Epithelial cell of esophagus (primary cell): ENCODE data around the gene RASL12.
"Not testable (repeated sequence)": the region's sequence is repeated elsewhere in the genome, so short reads cannot be mapped to it uniquely, and the experiment has no call there.

Source experiments
- DNase-seq: peaks from one replicate; pipeline ENCODE4 v3.0.0; 2010; ENCODE audit warnings: low read depth
- H3K4me3 ChIP-seq: 2 replicates; pipeline ENCODE4 v1.5.1; 2011; ENCODE audit warnings: mild to moderate bottlenecking, low read length, control low read depth
- TF ChIP-seq, protein P1 (sequence below): IDR thresholded peaks from 2 replicates; pipeline ENCODE4 v1.5.1; 2011; ENCODE audit warnings: low read depth, mild to moderate bottlenecking, low read length, control low read depth, inconsistent platforms; ENCODE audit not compliant: insufficient read depth; ENCODE audit errors: missing control alignments

RASL12 gene

DNA sequence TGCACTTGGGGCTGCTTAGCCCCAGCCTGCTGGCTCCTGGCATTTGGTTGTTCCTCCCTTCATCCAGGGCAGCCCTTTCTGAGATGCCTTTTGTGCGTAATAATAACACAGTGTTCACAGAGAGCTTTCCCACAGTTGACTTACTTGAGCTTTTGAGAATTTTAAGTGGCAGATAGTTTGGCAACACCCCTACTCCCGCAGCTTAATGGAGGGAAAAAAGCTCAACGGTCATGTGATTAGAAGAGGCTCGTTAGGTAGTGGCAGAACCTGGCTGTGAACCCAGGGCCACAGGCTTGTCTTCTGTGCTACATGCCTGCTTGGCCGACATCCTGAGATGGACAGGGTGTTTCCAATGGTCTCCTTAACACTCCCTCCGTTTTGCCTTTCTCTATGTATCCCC is 13.5 kb upstream of the RASL12 start:
- no peak overlapping the region for H3K4me3 ChIP-seq
- TF ChIP-seq, protein P1, sequence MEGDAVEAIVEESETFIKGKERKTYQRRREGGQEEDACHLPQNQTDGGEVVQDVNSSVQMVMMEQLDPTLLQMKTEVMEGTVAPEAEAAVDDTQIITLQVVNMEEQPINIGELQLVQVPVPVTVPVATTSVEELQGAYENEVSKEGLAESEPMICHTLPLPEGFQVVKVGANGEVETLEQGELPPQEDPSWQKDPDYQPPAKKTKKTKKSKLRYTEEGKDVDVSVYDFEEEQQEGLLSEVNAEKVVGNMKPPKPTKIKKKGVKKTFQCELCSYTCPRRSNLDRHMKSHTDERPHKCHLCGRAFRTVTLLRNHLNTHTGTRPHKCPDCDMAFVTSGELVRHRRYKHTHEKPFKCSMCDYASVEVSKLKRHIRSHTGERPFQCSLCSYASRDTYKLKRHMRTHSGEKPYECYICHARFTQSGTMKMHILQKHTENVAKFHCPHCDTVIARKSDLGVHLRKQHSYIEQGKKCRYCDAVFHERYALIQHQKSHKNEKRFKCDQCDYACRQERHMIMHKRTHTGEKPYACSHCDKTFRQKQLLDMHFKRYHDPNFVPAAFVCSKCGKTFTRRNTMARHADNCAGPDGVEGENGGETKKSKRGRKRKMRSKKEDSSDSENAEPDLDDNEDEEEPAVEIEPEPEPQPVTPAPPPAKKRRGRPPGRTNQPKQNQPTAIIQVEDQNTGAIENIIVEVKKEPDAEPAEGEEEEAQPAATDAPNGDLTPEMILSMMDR: no peak
- no peak for DNase-seq

DNA sequence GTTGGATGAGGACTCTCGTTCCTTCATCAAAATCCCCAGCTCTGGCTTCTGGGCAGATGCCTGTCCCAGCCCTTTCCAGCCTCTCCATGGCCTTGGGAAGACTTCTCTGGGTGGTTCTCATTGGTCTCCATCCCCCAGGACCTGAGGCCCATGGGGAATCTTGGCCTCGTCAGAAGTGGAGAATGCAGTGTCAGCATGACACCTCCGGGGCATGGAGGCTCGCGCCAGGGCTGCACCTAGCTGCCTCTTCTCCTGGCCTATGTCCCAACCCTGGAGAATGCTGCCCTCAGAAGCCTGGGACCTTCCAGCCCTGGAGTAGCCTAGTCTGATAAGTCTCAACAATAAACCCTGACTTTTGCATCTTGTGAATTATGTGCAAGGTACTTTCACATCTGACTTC is 11.8 kb upstream of the RASL12 start:
- DNase-seq: no peak
- TF ChIP-seq, protein P1: no peak
- H3K4me3 ChIP-seq: no peak overlapping the region

DNA sequence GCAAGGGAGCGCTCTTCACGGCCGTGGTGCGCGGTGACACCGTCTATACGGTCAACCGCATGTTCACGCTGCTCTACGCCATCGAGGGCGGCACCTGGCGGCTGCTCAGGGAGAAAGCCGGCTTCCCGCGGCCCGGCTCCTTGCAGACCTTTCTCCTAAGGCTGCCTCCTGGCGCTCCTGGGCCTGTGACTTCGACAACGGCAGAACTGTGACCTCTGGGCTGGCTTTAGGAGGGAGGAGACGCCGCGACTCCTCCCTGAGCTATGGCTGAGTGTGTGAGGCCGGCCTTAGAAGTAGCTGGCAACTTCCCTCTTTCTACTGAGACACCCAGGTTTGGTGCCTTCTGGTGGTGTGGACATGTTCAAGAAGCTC is 10.2 kb upstream of the RASL12 start:
- TF ChIP-seq, protein P1: peak; percentile 70
- peak; percentile 73 for DNase-seq
- no peak overlapping the region for H3K4me3 ChIP-seq

DNA sequence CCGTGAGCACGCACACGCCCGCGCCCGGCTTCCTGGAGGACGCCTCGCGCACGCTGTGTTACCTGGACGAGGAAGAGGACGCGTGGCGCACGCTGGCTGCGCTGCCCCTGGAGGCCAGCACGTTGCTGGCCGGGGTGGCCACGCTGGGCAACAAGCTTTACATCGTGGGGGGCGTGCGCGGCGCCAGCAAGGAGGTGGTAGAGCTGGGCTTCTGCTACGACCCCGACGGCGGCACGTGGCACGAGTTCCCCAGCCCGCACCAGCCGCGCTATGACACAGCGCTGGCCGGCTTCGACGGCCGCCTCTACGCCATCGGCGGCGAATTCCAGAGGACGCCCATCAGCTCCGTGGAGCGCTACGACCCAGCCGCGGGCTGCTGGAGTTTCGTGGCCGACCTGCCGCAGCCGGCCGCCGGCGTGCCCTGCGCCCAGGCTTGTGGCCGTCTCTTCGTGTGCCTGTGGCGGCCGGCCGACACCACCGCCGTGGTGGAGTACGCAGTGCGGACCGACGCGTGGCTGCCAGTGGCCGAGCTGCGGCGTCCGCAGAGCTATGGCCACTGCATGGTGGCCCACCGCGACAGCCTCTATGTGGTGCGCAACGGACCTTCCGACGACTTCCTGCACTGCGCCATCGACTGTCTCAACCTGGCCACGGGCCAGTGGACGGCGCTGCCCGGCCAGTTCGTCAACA is 9.6 kb upstream of the RASL12 start:
- TF ChIP-seq, protein P1: no peak
- no peak overlapping the region for H3K4me3 ChIP-seq
- no peak for DNase-seq

DNA sequence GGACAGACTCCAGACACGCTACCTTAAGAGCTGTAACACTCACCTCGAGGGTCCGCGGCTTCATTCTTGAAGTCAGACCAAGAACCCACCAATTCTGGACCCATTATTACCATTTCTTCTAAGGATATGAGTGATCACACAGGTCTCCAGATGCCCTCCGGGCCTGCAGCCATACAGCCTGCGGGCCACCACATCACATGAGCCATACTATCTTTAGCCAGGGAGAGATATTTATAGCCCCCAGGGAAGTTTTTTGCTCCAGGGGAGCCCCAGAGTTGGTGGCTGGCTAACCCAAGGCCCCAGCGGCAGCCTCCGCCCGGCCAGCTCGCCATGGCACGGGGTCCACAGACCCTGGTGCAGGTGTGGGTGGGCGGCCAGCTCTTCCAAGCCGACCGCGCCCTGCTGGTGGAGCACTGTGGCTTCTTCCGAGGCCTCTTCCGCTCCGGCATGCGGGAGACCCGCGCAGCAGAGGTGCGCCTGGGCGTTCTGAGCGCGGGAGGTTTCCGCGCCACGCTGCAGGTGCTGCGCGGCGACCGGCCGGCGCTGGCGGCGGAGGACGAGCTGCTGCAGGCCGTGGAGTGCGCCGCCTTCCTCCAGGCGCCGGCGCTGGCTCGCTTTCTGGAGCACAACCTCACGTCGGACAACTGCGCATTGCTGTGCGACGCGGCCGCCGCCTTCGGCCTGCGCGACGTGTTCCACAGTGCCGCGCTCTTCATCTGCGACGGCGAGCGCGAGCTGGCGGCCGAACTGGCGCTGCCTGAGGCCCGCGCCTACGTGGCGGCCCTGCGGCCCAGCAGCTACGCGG is 8.9 kb upstream of the RASL12 start, which contains the start of gene KBTBD13:
TSS of gene KBTBD13 (plus strand) at position 261 of the 805 bp plus-strand sequence. CDS start at position 331, 70 bp downstream.
- DNase-seq: no peak
- H3K4me3 ChIP-seq: no peak within 1 kb of the TSS
- TF ChIP-seq, protein P1: no peak

DNA sequence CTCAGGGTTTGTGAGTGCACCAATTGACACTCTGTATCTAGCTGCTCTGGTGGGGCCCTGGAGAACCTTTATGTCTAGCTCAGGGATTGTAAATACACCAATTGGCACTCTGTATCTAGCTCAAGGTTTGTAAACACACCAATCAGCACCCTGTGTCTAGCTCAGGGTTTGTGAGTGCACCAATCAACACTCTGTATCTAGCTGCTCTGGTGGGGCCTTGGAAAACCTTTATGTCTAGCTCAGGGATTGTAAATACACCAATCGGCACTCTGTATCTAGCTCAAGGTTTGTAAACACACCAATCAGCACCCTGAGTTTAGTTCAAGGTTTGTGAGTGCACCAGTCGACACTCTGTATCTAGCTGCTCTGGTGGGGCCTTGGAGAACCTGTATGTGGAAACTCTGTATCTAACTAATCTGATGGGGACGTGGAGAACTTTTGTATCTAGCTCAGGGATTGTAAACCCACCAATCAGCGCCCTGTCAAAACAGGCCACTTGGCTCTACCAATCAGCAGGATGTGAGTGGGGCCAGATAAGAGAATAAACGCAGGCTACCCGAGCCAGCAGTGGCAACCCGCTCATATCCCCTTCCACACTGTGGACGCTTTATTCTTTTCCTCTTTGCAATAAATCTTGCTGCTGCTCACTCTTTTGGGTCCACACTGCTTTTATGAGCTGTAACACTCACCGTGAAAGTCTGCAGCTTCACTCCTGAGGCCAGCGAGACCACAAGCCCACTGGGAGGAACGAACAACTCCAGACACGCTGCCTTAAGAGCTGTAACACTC is 8.0 kb upstream of the RASL12 start:
- DNase-seq, H3K4me3 ChIP-seq: not testable (repeated sequence)

DNA sequence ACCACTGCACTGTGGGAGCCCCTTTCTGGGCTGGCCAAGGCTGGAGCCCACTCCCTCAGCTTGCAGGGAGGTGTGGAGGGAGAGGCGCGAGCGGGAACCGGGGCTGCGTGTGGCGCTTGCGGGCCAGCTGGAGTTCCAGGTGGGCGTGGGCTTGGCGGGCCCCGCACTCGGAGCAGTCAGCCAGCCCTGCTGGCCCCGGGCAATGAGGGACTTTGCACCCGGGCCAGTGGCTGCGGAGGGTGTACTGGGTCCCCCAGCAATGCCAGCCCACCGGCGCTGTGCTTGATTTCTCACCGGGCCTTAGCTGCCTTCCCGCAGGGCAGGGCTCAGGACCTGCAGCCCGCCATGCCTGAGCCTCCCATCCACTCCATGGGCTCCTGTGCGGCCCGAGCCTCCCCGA is 7.2 kb upstream of the RASL12 start:
- not testable (repeated sequence) for DNase-seq, H3K4me3 ChIP-seq
